Fibroblast of skin of left quadriceps (primary cell): ENCODE data around the gene GRIP1.
"Not testable (repeated sequence)": the region's sequence is repeated elsewhere in the genome, so short reads cannot be mapped to it uniquely, and the experiment has no call there.

Source experiments
- DNase-seq, 2 experiments: peaks; one replicate each; pipeline ENCODE4 v3.0.0-alpha.2; 2013; ENCODE audit warnings: low read depth in 2 of 2

The GRIP1 gene

GRCh38 chr12:66516561-66516960, 162.3 kb downstream of the GRIP1 start:
- no peak for DNase-seq

- peak; percentile 12 to 20 for DNase-seq
Measured at GRCh38 chr12:66516133-66516532, 162.7 kb downstream of the GRIP1 start.

GRCh38 chr12:66514581-66514980, 164.3 kb downstream of the GRIP1 start:
- DNase-seq: peak; percentile 37 to 41

GRCh38 chr12:66508025-66508424, 170.9 kb downstream of the GRIP1 start:
- DNase-seq: no peak

GRCh38 chr12:66503746-66504145, 175.1 kb downstream of the GRIP1 start:
- no peak for DNase-seq

GRCh38 chr12:66502911-66503310, 176.0 kb downstream of the GRIP1 start:
- no peak for DNase-seq

- DNase-seq: no peak
Measured at GRCh38 chr12:66500841-66501240, 178.0 kb downstream of the GRIP1 start.

- DNase-seq: no peak
Measured at GRCh38 chr12:66500091-66500490, 178.8 kb downstream of the GRIP1 start.

GRCh38 chr12:66499000-66499399, 179.9 kb downstream of the GRIP1 start:
- no peak for DNase-seq

- not testable (repeated sequence) for DNase-seq
Measured at GRCh38 chr12:66498059-66498458, 180.8 kb downstream of the GRIP1 start.

- no peak for DNase-seq
Measured at GRCh38 chr12:66497008-66497897, 181.6 kb downstream of the GRIP1 start.

GRCh38 chr12:66496595-66496994, 182.3 kb downstream of the GRIP1 start:
- DNase-seq: no peak

GRCh38 chr12:66495709-66496108, 183.2 kb downstream of the GRIP1 start:
- no peak for DNase-seq

- DNase-seq: no peak
Measured at GRCh38 chr12:66493819-66494218, 185.1 kb downstream of the GRIP1 start.

GRCh38 chr12:66491853-66492252, 187.0 kb downstream of the GRIP1 start:
- no peak for DNase-seq

GRCh38 chr12:66482351-66483203, 196.3 kb downstream of the GRIP1 start:
- DNase-seq: no peak

GRCh38 chr12:66467932-66468331, 210.9 kb downstream of the GRIP1 start:
- DNase-seq: no peak

GRCh38 chr12:66461331-66461730, 217.5 kb downstream of the GRIP1 start:
- no peak for DNase-seq

- DNase-seq: no peak
Measured at GRCh38 chr12:66459944-66460482, 218.9 kb downstream of the GRIP1 start.

- no peak for DNase-seq
Measured at GRCh38 chr12:66456612-66457011, 222.3 kb downstream of the GRIP1 start.

- DNase-seq: no peak
Measured at GRCh38 chr12:66453844-66454243, 225.0 kb downstream of the GRIP1 start.

- DNase-seq: no peak
Measured at GRCh38 chr12:66453120-66453519, 225.8 kb downstream of the GRIP1 start.
